ENCODE results near the gene LDAF1. TPM values are rescaled to one million over a fixed set of nuclear protein-coding genes. Genes with fewer than 3 reads are reported as not detected.

The LDAF1 gene
- total and polyA plus RNA-seq, 2 donors (not counting 1 experiment from before 2014, with no cell fraction given): 11.3 to 21.1 TPM

DNA sequence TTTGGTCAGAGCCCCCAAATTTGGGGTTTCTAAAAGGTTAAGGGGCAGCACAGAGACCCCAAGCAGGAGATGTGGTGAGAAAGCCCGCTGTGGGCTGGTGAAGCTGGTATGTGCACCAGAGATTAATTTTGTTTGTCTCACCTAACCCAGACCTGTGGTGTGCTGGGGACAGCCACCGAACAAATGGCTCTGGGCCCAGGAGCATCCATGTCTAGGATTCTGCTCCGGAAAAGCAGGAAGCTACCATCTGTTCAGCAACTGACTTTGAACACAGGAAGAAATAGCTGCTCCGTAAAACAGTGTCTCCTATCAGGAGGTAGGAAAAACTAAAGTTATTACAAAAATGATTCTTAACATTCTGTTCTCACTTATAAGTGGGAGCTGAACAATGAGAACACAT, 55.6 kb downstream of the LDAF1 start:
- H3K27me3 ChIP-seq (replicated peaks in 1 of 4; ENCODE audit: control extremely low read depth in 1 of 4, control insufficient read depth in 3 of 4, insufficient read depth in 4 of 4, low read length in 3 of 4): peaks cover 0 to 6% (median 4%) of the 10 kb centered on the region in 4 experiments
- Mint-ChIP-seq H3K27ac (no peak overlapping the region), H3K4me1 (no peaks in the 10 kb centered on the region), H3K9me3 (ENCODE audit: insufficient read depth) (no peaks in the 10 kb centered on the region), H3K4me3 (no peak overlapping the region), H3K27me3 (peaks cover 46% of the 10 kb centered on the region)
- WGBS (ENCODE audit: insufficient coverage): 65% methylated on average over 2 of the region's 4 CpGs
- TF ChIP-seq, protein P1, sequence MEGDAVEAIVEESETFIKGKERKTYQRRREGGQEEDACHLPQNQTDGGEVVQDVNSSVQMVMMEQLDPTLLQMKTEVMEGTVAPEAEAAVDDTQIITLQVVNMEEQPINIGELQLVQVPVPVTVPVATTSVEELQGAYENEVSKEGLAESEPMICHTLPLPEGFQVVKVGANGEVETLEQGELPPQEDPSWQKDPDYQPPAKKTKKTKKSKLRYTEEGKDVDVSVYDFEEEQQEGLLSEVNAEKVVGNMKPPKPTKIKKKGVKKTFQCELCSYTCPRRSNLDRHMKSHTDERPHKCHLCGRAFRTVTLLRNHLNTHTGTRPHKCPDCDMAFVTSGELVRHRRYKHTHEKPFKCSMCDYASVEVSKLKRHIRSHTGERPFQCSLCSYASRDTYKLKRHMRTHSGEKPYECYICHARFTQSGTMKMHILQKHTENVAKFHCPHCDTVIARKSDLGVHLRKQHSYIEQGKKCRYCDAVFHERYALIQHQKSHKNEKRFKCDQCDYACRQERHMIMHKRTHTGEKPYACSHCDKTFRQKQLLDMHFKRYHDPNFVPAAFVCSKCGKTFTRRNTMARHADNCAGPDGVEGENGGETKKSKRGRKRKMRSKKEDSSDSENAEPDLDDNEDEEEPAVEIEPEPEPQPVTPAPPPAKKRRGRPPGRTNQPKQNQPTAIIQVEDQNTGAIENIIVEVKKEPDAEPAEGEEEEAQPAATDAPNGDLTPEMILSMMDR (IDR thresholded peaks at IDR 0.05): no peak
- no peak for TF ChIP-seq EZH2 (IDR thresholded peaks at IDR 0.05; ENCODE audit: borderline replicate concordance, insufficient read depth, low read depth, low read length, poor library complexity, severe bottlenecking)
- ATAC-seq (ENCODE audit: low read depth) (no peak), DNase-seq (no peak)
- H3K4me1 ChIP-seq (ENCODE audit: control insufficient read depth in 2 of 2, insufficient read depth in 2 of 2, low read length in 2 of 2): no peaks in the 10 kb centered on the region
- no peaks in the 10 kb centered on the region for H4K20me1 ChIP-seq (ENCODE audit: control insufficient read depth, insufficient read depth, low read length, poor library complexity, severe bottlenecking)
- no peak overlapping the region for H3K4me2 ChIP-seq (replicated peaks; ENCODE audit: low read depth, low read length, poor library complexity, severe bottlenecking)
- ChIA-PET POLR2A (interaction anchor here (0.7 kb wide), 1 partner anchor 36 kb away, joined by 3 read pairs; no protein-coding TSS in a partner anchor), CTCF (no interaction called here)
- intact Hi-C loops (cut with micrococcal nuclease): no loop called here
- H3K27ac ChIP-seq (ENCODE audit: low read length in 2 of 2): no peak overlapping the region
- H3K4me3 ChIP-seq (ENCODE audit: control extremely low read depth in 1 of 5, extremely low read depth in 1 of 5, insufficient read depth in 1 of 5, low read depth in 2 of 5, low read length in 4 of 5): no peak overlapping the region
- H3K9ac ChIP-seq (ENCODE audit: low read length): no peak overlapping the region
- H3K79me2 ChIP-seq (ENCODE audit: control insufficient read depth, insufficient read depth, low read length): no peaks in the 10 kb centered on the region
- no peaks in the 10 kb centered on the region for H3K36me3 ChIP-seq (replicated peaks in 1 of 2; ENCODE audit: control extremely low read depth in 1 of 2, control insufficient read depth in 1 of 2, extremely low read depth in 1 of 2, insufficient read depth in 2 of 2, low read length in 1 of 2)
- no peak overlapping the region for H2AFZ ChIP-seq (ENCODE audit: insufficient read depth, low read depth, low read length, poor library complexity, severe bottlenecking)
- no peaks in the 10 kb centered on the region for H3K9me3 ChIP-seq (ENCODE audit: control extremely low read depth in 1 of 3, control insufficient read depth in 2 of 3, insufficient read depth in 1 of 3, low read length in 2 of 3)

DNA sequence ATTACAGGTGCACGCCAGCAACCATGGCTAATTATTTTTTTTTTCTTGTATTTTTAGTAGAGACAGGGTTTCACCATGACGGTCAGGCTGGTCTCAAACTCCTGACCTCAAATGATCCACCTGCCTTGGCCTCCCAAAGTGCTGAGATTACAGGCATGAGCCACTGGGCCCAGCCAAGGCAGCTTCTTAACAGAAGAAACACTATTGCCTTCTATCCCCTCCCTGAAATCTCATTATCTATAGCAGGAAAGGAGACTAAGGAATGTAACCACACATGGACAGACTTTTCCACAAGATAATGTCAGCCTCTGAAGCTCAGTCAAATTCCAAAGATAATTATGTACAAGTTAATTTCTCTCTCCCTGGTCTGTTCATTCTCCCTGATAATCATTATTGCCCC, 58.6 kb downstream of the LDAF1 start:
- TF ChIP-seq, protein P1 (IDR thresholded peaks at IDR 0.05): no peak
- TF ChIP-seq EZH2 (IDR thresholded peaks at IDR 0.05; ENCODE audit: borderline replicate concordance, insufficient read depth, low read depth, low read length, poor library complexity, severe bottlenecking): no peak
- Histone ChIP-seq H3K9me3 (ENCODE audit: control extremely low read depth in 1 of 3, control insufficient read depth in 2 of 3, insufficient read depth in 1 of 3, low read length in 2 of 3) (no peaks in the 10 kb centered on the region), H3K4me3 (ENCODE audit: control extremely low read depth in 1 of 5, extremely low read depth in 1 of 5, insufficient read depth in 1 of 5, low read depth in 2 of 5, low read length in 4 of 5) (no peak overlapping the region), H4K20me1 (ENCODE audit: control insufficient read depth, insufficient read depth, low read length, poor library complexity, severe bottlenecking) (no peaks in the 10 kb centered on the region), H3K27me3 (replicated peaks in 1 of 4; ENCODE audit: control extremely low read depth in 1 of 4, control insufficient read depth in 3 of 4, insufficient read depth in 4 of 4, low read length in 3 of 4) (peaks cover 0 to 16% (median 2%) of the 10 kb centered on the region in 4 experiments), H2AFZ (ENCODE audit: insufficient read depth, low read depth, low read length, poor library complexity, severe bottlenecking) (no peak overlapping the region), H3K36me3 (replicated peaks in 1 of 2; ENCODE audit: control extremely low read depth in 1 of 2, control insufficient read depth in 1 of 2, extremely low read depth in 1 of 2, insufficient read depth in 2 of 2, low read length in 1 of 2) (no peaks in the 10 kb centered on the region), H3K9ac (ENCODE audit: low read length) (no peak overlapping the region), H3K79me2 (ENCODE audit: control insufficient read depth, insufficient read depth, low read length) (no peaks in the 10 kb centered on the region), H3K4me1 (ENCODE audit: control insufficient read depth in 2 of 2, insufficient read depth in 2 of 2, low read length in 2 of 2) (no peaks in the 10 kb centered on the region), H3K4me2 (replicated peaks; ENCODE audit: low read depth, low read length, poor library complexity, severe bottlenecking) (no peak overlapping the region), H3K27ac (ENCODE audit: low read length in 2 of 2) (no peak overlapping the region)
- 80% methylated on average over 1 of the region's 2 CpGs for WGBS (ENCODE audit: insufficient coverage)
- Mint-ChIP-seq H3K9me3 (ENCODE audit: insufficient read depth) (no peaks in the 10 kb centered on the region), H3K27me3 (peaks cover 55% of the 10 kb centered on the region), H3K27ac (no peak overlapping the region), H3K4me1 (peaks cover 2% of the 10 kb centered on the region), H3K4me3 (no peak overlapping the region)
- ChIA-PET POLR2A (no interaction called here), CTCF (no interaction called here)
- no peak for DNase-seq
- intact Hi-C loops (cut with micrococcal nuclease): no loop called here
- ATAC-seq (ENCODE audit: low read depth): no peak
